Tibial artery (tissue), 4 donors: Measurements from ENCODE around the gene GTPBP6.
"Not testable (repeated sequence)": the region's sequence is repeated elsewhere in the genome, so short reads cannot be mapped to it uniquely, and the experiment has no call there.

Source experiments
- DNase-seq, 2 donors: peaks; one replicate each; pipeline ENCODE4 v3.0.0-alpha.2; 2019
- H3K27ac ChIP-seq, 2 donors: fragments of 200-600 bp; sonication (generic) in 1 of 2; 1 replicate in 1 of 2; 2 replicates in 1 of 2; pipeline ENCODE4 v1.5.1; 2018 to 2019; ENCODE audit warnings: mild to moderate bottlenecking in 1 of 2
- H3K27me3 ChIP-seq, 2 donors: fragments of 200-600 bp; sonication (generic) in 1 of 2; one replicate each; pipeline versions ENCODE4 v1.5.1 to v1.6.0; 2016 to 2019
- H3K36me3 ChIP-seq, 3 donors: fragments of 200-600 bp; sonication (generic) in 2 of 3; one replicate each; pipeline ENCODE4 v1.5.1; 2016 to 2019; ENCODE audit warnings: mild to moderate bottlenecking in 2 of 3
- H3K4me1 ChIP-seq, 4 donors: fragments of 200-600 bp; sonication (generic) in 2 of 4; 1 replicate in 3 of 4; 2 replicates in 1 of 4; pipeline ENCODE4 v1.5.1; 2016 to 2019
- H3K4me3 ChIP-seq, 2 donors: fragments of 200-600 bp; sonication (generic) in 1 of 2; 1 replicate in 1 of 2; 2 replicates in 1 of 2; pipeline ENCODE4 v1.5.1; 2018 to 2019; ENCODE audit warnings: mild to moderate bottlenecking in 2 of 2
- H3K9me3 ChIP-seq, 3 donors: fragments of 200-600 bp; sonication (generic) in 1 of 3; one replicate each; pipeline ENCODE4 v1.5.1; 2016 to 2019
- intact Hi-C: fragments of 100-400 bp; cut with DNase I; formaldehyde crosslinking; loops from one replicate; pipeline ENCODE4 v1.15.0; 2023; ENCODE audit warnings: low total_unique reads
- TF ChIP-seq, protein P1 (sequence below), 2 experiments: fragments of 200-600 bp in 1 of 2; fragments of 450-650 bp in 1 of 2; IDR thresholded peaks; one replicate each; pipeline ENCODE4 v1.5.1; 2017 to 2019; ENCODE audit warnings: antibody characterized with exemption in 2 of 2, mild to moderate bottlenecking in 1 of 2, moderate library complexity in 1 of 2

Gene GTPBP6

DNA sequence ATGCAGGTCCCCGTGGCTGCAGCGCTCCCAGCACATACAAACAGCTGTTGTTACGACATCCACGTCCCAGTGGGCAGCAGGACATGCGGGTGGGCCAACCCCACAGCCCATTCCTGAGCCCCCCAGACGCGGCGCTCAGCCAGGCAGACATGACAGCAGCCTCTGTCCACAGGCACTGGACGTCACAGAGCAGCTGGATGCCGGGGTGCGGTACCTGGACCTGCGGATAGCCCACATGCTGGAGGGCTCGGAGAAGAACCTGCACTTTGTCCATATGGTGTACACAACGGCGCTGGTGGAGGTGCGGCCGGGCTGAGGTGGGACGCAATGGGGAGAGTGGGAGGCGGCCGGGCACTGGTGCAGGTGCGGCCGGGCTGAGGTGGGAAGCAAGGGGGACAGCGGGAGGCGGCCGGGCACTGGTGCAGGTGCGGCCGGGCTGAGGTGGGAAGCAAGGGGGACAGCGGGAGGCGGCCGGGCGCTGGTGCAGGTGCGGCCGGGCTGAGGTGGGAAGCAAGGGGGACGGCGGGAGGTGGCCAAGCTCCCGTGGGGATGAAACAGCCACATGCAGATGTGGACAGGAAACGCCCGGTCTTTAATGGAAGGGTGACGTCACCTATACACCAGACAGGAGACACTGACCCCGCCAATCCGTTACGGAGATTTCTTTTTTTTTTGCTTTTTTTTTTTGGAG lies 28.0 kb downstream of the GTPBP6 start:
- no peak overlapping the region for H3K27ac ChIP-seq
- no peaks in the 10 kb centered on the region for H3K27me3 ChIP-seq
- peak in 1 of 2 donors; percentile 6 for DNase-seq
- intact Hi-C loops, result no loop called here
- H3K36me3 ChIP-seq, result peaks cover 5 to 42% (median 17%) of the 10 kb centered on the region in 3 donors
- no peak overlapping the region for H3K4me3 ChIP-seq
- TF ChIP-seq, protein P1, sequence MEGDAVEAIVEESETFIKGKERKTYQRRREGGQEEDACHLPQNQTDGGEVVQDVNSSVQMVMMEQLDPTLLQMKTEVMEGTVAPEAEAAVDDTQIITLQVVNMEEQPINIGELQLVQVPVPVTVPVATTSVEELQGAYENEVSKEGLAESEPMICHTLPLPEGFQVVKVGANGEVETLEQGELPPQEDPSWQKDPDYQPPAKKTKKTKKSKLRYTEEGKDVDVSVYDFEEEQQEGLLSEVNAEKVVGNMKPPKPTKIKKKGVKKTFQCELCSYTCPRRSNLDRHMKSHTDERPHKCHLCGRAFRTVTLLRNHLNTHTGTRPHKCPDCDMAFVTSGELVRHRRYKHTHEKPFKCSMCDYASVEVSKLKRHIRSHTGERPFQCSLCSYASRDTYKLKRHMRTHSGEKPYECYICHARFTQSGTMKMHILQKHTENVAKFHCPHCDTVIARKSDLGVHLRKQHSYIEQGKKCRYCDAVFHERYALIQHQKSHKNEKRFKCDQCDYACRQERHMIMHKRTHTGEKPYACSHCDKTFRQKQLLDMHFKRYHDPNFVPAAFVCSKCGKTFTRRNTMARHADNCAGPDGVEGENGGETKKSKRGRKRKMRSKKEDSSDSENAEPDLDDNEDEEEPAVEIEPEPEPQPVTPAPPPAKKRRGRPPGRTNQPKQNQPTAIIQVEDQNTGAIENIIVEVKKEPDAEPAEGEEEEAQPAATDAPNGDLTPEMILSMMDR (IDR thresholded peaks at IDR 0.05), result no peak
- no peaks in the 10 kb centered on the region for H3K4me1 ChIP-seq
- H3K9me3 ChIP-seq, result no peaks in the 10 kb centered on the region

DNA sequence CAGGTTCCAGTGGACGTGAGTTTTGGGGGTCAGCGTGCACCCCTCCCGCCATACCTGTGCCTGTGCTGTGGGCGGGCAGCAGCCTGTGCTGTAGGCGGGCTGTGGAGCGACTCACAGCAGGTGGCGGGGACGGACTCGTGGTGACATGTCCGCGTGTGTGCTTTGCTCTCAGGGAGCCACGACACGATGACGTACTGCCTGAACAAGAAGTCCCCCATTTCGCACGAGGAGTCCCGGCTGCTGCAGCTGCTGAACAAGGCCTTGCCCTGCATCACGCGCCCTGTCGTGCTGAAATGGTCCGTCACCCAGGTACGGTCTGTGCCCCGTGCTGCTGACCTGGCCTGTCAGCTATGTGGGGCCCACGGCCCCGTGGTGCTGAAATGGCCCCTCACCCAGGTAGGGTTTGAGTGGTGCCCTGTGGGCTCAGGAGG lies 30.0 kb downstream of the GTPBP6 start:
- TF ChIP-seq, protein P1 (IDR thresholded peaks at IDR 0.05), result no peak
- Histone ChIP-seq H3K4me1 (peaks cover 0 to 3% (median 0%) of the 10 kb centered on the region in 4 donors), H3K36me3 (peaks cover 5 to 34% (median 16%) of the 10 kb centered on the region in 3 donors), H3K4me3 (no peak overlapping the region), H3K9me3 (no peaks in the 10 kb centered on the region), H3K27me3 (no peaks in the 10 kb centered on the region), H3K27ac (no peak overlapping the region)
- peak in 1 of 2 donors; percentile 18 for DNase-seq
- intact Hi-C loops, result no loop called here

GRCh38 chrX:287670-288069 lies 30.9 kb downstream of the GTPBP6 start:
- Histone ChIP-seq H3K27me3 (no peaks in the 10 kb centered on the region), H3K9me3 (no peaks in the 10 kb centered on the region), H3K4me3 (no peak overlapping the region), H3K27ac (no peak overlapping the region), H3K4me1 (peaks cover 0 to 6% (median 0%) of the 10 kb centered on the region in 4 donors), H3K36me3 (peaks cover 5 to 26% (median 9%) of the 10 kb centered on the region in 3 donors)
- intact Hi-C loops, result no loop called here
- TF ChIP-seq, protein P1 (IDR thresholded peaks at IDR 0.05), result no peak
- DNase-seq, result no peak

GRCh38 chrX:285076-285677 lies 33.4 kb downstream of the GTPBP6 start:
- TF ChIP-seq, protein P1 (IDR thresholded peaks at IDR 0.05), result no peak
- Histone ChIP-seq H3K4me3 (no peak overlapping the region), H3K27me3 (no peaks in the 10 kb centered on the region), H3K9me3 (no peaks in the 10 kb centered on the region), H3K27ac (no peak overlapping the region), H3K4me1 (peaks cover 0 to 13% (median 7%) of the 10 kb centered on the region in 4 donors), H3K36me3 (peaks cover 0 to 7% (median 0%) of the 10 kb centered on the region in 3 donors)
- no peak for DNase-seq
- intact Hi-C loops, result no loop called here

- H3K4me3 ChIP-seq, result peak overlapping the region; percentile 56 to 62
- peaks cover 0 to 13% (median 7%) of the 10 kb centered on the region in 4 donors for H3K4me1 ChIP-seq
- DNase-seq, result peak; percentile 92 to 94
- no peaks in the 10 kb centered on the region for H3K36me3 ChIP-seq
- TF ChIP-seq, protein P1 (IDR thresholded peaks at IDR 0.05), result no peak
- H3K27me3 ChIP-seq, result peaks cover 0 to 2% of the 10 kb centered on the region in 2 donors
- no peaks in the 10 kb centered on the region for H3K9me3 ChIP-seq
- peak overlapping the region; percentile 54 to 56 for H3K27ac ChIP-seq
- intact Hi-C loops, result no loop called here
Observed at GRCh38 chrX:283115-283845, 35.3 kb downstream of the GTPBP6 start.

GRCh38 chrX:282000-282681 lies 36.5 kb downstream of the GTPBP6 start:
- intact Hi-C loops, H3K36me3 ChIP-seq, H3K27ac ChIP-seq, H3K4me3 ChIP-seq, H3K9me3 ChIP-seq, H3K27me3 ChIP-seq: not testable (repeated sequence)
- DNase-seq, result peak in 1 of 2 donors; percentile 9
- H3K4me1 ChIP-seq, result peaks cover 0 to 13% (median 7%) of the 10 kb centered on the region in 4 donors
